HepG2 (cell line): ENCODE results near the gene GRB2. TPM values are rescaled to one million over a fixed set of nuclear protein-coding genes. Genes with fewer than 3 reads are reported as not detected.

Experiments
- GATAD1 ChIP-seq: IDR thresholded peaks from 2 replicates; pipeline ENCODE4 v1.6.1; 2016; ENCODE audit warnings: missing genetic modification reagents, missing compliant biosample characterization
- GZF1 ChIP-seq: sonication (generic); formaldehyde crosslinking; IDR thresholded peaks from 2 replicates; pipeline ENCODE4 v1.5.1; 2020; ENCODE audit warnings: mild to moderate bottlenecking, missing genetic modification reagents
- MED13 ChIP-seq: sonication (generic); formaldehyde crosslinking; IDR thresholded peaks from 2 replicates; pipeline ENCODE4 v1.5.0; 2020; ENCODE audit warnings: missing genetic modification reagents
- NPAS2 ChIP-seq: sonication (generic); formaldehyde crosslinking; IDR thresholded peaks from 2 replicates; pipeline ENCODE4 v1.8.0; 2022; ENCODE audit warnings: mild to moderate bottlenecking, missing genetic modification reagents, borderline replicate concordance
- PITX1 ChIP-seq: sonication (generic); formaldehyde crosslinking; IDR thresholded peaks from 2 replicates; pipeline ENCODE4 v1.5.1; 2020; ENCODE audit warnings: mild to moderate bottlenecking, missing genetic modification reagents
- RFX3 ChIP-seq: IDR thresholded peaks from 2 replicates; pipeline ENCODE4 v1.6.1; 2016; ENCODE audit warnings: missing biosample characterization, missing genetic modification reagents
- WIZ ChIP-seq: sonication (generic); formaldehyde crosslinking; IDR thresholded peaks from 2 replicates; pipeline ENCODE4 v1.5.1; 2020; ENCODE audit warnings: mild to moderate bottlenecking, missing genetic modification reagents
- ZC3H4 ChIP-seq: sonication (generic); formaldehyde crosslinking; IDR thresholded peaks from 2 replicates; pipeline ENCODE4 v1.4.0; 2020; ENCODE audit warnings: missing genetic modification reagents, borderline replicate concordance
- ZNF207 ChIP-seq: fragments of 450-650 bp; IDR thresholded peaks from 2 replicates; pipeline ENCODE4 v1.6.1; 2016; ENCODE audit warnings: antibody characterized with exemption, borderline replicate concordance
- ZNF256 ChIP-seq: sonication (generic); formaldehyde crosslinking; conservative IDR thresholded peaks from 2 replicates; pipeline ENCODE4 v1.4.0; 2020; ENCODE audit warnings: missing genetic modification reagents
- ZNF274 ChIP-seq: sonication (generic); formaldehyde crosslinking; IDR thresholded peaks from 2 replicates; pipeline ENCODE4 v1.5.1; 2020; ENCODE audit warnings: mild to moderate bottlenecking, missing genetic modification reagents
- ZNF761 ChIP-seq: sonication (generic); formaldehyde crosslinking; conservative IDR thresholded peaks from 2 replicates; pipeline ENCODE4 v1.4.0; 2020; ENCODE audit warnings: mild to moderate bottlenecking, missing genetic modification reagents
- polyA plus RNA-seq, 8 experiments: library from polyadenylated mRNA; depleted of rRNA in 3 of 8; stranded (reverse) in 7 of 8; unstranded in 1 of 8; fragments of >200 nt; fragmentation: Illumina TruSeq in 4 of 8; extraction: Trizol in 4 of 8; gene quantifications; 2 replicates each; pipeline versions ENCODE4 v1.2.1 to v1.2.3, GENCODE V29; 2011 to 2016; ENCODE audit warnings: low read depth in 4 of 8, missing spikeins in 1 of 8, mixed read lengths in 1 of 8; ENCODE audit not compliant: insufficient read depth in 1 of 8
- total RNA-seq, 5 experiments: library from RNA; depleted of rRNA; stranded (reverse); fragments of >200 nt; fragmentation: Illumina TruSeq; extraction: Trizol; gene quantifications; 2 replicates each; pipeline ENCODE4 v1.2.3, GENCODE V29; 2016; ENCODE audit warnings: low read depth in 1 of 5
- TF ChIP-seq, protein P1 (sequence below): sonication (generic); formaldehyde crosslinking; IDR thresholded peaks from 2 replicates; pipeline ENCODE4 v1.4.0; 2020; ENCODE audit warnings: missing genetic modification reagents, mild to moderate bottlenecking, borderline replicate concordance
- TF ChIP-seq, protein P2 (sequence below): sonication (generic); formaldehyde crosslinking; IDR thresholded peaks from 2 replicates; pipeline ENCODE4 v1.4.0; 2020; ENCODE audit warnings: missing genetic modification reagents
- TF ChIP-seq, protein P3 (sequence below): sonication (generic); formaldehyde crosslinking; IDR thresholded peaks from 2 replicates; pipeline ENCODE4 v1.9.0; 2022; ENCODE audit warnings: missing genetic modification reagents, mild to moderate bottlenecking, borderline replicate concordance
- TF ChIP-seq, protein P4 (sequence below): sonication (generic); formaldehyde crosslinking; IDR thresholded peaks from 2 replicates; pipeline ENCODE4 v1.5.0; 2020; ENCODE audit warnings: missing genetic modification reagents
- TF ChIP-seq, protein P5 (sequence below): sonication (generic); formaldehyde crosslinking; IDR thresholded peaks from 2 replicates; pipeline ENCODE4 v1.4.0; 2020; ENCODE audit warnings: mild to moderate bottlenecking, low read depth, missing genetic modification reagents
- TF ChIP-seq, protein P6 (sequence below): IDR thresholded peaks from 2 replicates; pipeline ENCODE4 v1.6.1; 2016; ENCODE audit warnings: low read depth, borderline replicate concordance
- TF ChIP-seq, protein P7 (sequence below): sonication (generic); formaldehyde crosslinking; conservative IDR thresholded peaks from 2 replicates; pipeline ENCODE4 v1.5.0; 2020; ENCODE audit warnings: missing genetic modification reagents

Gene GRB2
- total and polyA plus RNA-seq, 2 of the 13 experiments (the other 11 are each of a cell fraction or from before 2014, with no cell fraction given): 84.6 to 92.3 TPM

DNA sequence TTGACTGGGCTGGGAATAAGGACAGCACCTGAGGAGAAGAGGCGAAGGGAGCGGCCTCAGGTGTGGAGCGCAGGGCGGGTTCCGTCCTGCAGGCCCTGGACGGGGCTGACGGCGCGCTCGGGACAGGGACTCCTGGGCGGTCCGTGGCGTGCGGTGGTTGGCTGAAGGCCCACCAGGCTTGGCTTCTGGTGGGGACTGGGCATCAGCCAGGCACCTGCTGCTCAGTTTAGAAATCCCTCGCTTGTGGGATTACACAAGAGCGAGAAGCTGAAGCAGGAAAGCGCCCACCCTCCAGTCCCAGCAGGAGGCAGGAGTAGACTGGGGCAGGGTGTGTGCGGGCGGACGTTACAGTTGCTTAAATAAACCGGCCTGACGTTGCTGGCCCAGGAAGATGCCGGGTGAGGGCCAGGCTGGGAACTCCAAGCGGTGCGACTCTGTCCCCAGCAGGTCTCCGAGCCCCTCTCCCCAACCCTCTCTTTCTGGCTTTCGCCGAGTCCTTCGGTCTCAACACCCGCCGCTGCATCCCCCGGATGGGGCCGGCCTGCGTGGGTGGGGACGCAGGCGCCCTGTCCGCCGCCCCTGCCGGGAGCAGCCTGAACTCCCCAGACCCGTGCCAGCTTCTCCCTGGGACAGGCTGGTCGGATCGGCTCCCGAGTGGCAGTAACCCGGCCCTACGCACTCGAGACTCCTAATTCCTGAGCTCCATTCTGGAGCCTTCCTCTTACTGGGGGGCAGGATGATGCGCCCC, 135.1 kb downstream of the GRB2 start (continued):
- TF ChIP-seq, protein P1, sequence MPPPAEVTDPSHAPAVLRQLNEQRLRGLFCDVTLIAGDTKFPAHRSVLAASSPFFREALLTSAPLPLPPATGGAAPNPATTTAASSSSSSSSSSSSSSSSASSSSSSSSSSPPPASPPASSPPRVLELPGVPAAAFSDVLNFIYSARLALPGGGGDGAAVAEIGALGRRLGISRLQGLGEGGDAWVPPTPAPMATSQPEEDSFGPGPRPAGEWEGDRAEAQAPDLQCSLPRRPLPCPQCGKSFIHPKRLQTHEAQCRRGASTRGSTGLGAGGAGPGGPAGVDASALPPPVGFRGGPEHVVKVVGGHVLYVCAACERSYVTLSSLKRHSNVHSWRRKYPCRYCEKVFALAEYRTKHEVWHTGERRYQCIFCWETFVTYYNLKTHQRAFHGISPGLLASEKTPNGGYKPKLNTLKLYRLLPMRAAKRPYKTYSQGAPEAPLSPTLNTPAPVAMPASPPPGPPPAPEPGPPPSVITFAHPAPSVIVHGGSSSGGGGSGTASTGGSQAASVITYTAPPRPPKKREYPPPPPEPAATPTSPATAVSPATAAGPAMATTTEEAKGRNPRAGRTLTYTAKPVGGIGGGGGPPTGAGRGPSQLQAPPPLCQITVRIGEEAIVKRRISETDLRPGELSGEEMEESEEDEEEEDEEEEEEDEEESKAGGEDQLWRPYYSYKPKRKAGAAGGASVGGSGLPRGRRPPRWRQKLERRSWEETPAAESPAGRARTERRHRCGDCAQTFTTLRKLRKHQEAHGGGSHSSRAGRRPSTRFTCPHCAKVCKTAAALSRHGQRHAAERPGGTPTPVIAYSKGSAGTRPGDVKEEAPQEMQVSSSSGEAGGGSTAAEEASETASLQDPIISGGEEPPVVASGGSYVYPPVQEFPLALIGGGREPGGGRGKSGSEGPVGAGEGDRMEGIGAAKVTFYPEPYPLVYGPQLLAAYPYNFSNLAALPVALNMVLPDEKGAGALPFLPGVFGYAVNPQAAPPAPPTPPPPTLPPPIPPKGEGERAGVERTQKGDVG (CRISPR knock-in tag): peak; percentile 71; the same call in 1 of the 2 replicates
- no peak for TF ChIP-seq GZF1 (CRISPR knock-in tag)
- peak; percentile 79 for TF ChIP-seq PITX1 (CRISPR knock-in tag)
- TF ChIP-seq, protein P2, sequence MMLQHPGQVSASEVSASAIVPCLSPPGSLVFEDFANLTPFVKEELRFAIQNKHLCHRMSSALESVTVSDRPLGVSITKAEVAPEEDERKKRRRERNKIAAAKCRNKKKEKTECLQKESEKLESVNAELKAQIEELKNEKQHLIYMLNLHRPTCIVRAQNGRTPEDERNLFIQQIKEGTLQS: no peak
- TF ChIP-seq, protein P3, sequence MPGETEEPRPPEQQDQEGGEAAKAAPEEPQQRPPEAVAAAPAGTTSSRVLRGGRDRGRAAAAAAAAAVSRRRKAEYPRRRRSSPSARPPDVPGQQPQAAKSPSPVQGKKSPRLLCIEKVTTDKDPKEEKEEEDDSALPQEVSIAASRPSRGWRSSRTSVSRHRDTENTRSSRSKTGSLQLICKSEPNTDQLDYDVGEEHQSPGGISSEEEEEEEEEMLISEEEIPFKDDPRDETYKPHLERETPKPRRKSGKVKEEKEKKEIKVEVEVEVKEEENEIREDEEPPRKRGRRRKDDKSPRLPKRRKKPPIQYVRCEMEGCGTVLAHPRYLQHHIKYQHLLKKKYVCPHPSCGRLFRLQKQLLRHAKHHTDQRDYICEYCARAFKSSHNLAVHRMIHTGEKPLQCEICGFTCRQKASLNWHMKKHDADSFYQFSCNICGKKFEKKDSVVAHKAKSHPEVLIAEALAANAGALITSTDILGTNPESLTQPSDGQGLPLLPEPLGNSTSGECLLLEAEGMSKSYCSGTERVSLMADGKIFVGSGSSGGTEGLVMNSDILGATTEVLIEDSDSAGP (CRISPR knock-in tag): peak; percentile 76
- TF ChIP-seq ZNF761: peak; percentile 88; the same call in 1 of the 2 replicates
- 0 out of 2 replicates have a peak, but pooled peaks have one; percentile 14 for TF ChIP-seq RFX3 (CRISPR knock-in tag)
- TF ChIP-seq ZNF207: no peak
- TF ChIP-seq ZNF256 (CRISPR knock-in tag): no peak
- TF ChIP-seq, protein P4, sequence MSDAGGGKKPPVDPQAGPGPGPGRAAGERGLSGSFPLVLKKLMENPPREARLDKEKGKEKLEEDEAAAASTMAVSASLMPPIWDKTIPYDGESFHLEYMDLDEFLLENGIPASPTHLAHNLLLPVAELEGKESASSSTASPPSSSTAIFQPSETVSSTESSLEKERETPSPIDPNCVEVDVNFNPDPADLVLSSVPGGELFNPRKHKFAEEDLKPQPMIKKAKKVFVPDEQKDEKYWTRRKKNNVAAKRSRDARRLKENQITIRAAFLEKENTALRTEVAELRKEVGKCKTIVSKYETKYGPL: no peak
- TF ChIP-seq, protein P5, sequence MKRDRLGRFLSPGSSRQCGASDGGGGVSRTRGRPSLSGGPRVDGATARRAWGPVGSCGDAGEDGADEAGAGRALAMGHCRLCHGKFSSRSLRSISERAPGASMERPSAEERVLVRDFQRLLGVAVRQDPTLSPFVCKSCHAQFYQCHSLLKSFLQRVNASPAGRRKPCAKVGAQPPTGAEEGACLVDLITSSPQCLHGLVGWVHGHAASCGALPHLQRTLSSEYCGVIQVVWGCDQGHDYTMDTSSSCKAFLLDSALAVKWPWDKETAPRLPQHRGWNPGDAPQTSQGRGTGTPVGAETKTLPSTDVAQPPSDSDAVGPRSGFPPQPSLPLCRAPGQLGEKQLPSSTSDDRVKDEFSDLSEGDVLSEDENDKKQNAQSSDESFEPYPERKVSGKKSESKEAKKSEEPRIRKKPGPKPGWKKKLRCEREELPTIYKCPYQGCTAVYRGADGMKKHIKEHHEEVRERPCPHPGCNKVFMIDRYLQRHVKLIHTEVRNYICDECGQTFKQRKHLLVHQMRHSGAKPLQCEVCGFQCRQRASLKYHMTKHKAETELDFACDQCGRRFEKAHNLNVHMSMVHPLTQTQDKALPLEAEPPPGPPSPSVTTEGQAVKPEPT (CRISPR knock-in tag): no peak
- peak; percentile 78 for TF ChIP-seq GATAD1 (CRISPR knock-in tag)
- TF ChIP-seq ZC3H4: 0 out of 2 replicates have a peak, but pooled peaks have one; percentile 41
- TF ChIP-seq, protein P6, sequence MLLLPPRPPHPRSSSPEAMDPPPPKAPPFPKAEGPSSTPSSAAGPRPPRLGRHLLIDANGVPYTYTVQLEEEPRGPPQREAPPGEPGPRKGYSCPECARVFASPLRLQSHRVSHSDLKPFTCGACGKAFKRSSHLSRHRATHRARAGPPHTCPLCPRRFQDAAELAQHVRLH: peak; percentile 78; the same call in 1 of the 2 replicates
- peak; percentile 64; the same call in 1 of the 2 replicates for TF ChIP-seq ZNF274 (CRISPR knock-in tag)
- no peak for TF ChIP-seq NPAS2 (CRISPR knock-in tag)
- no peak; the same call in 1 of the 2 replicates for TF ChIP-seq WIZ (CRISPR knock-in tag)
- TF ChIP-seq, protein P7, sequence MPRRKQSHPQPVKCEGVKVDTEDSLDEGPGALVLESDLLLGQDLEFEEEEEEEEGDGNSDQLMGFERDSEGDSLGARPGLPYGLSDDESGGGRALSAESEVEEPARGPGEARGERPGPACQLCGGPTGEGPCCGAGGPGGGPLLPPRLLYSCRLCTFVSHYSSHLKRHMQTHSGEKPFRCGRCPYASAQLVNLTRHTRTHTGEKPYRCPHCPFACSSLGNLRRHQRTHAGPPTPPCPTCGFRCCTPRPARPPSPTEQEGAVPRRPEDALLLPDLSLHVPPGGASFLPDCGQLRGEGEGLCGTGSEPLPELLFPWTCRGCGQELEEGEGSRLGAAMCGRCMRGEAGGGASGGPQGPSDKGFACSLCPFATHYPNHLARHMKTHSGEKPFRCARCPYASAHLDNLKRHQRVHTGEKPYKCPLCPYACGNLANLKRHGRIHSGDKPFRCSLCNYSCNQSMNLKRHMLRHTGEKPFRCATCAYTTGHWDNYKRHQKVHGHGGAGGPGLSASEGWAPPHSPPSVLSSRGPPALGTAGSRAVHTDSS: no peak
- no peak for TF ChIP-seq MED13 (CRISPR knock-in tag)
